ENCODE results near the gene GRAP2. TPM values are rescaled to one million over a fixed set of nuclear protein-coding genes. Genes with fewer than 3 reads are reported as not detected.

Gene GRAP2
- total RNA-seq, 1 donor from 2014 or later, result not detected

GRCh38 chr22:39979048-39979447, 78.2 kb downstream of the GRAP2 start:
- Histone ChIP-seq H3K9ac (no peak overlapping the region), H3K79me2 (ENCODE audit: low read depth) (no peaks in the 10 kb centered on the region), H3K27ac (no peak overlapping the region), H3K27me3 (no peaks in the 10 kb centered on the region), H3K9me3 (ENCODE audit: low read depth) (no peaks in the 10 kb centered on the region), H4K20me1 (ENCODE audit: low read depth) (no peaks in the 10 kb centered on the region), H2AFZ (replicated peaks) (no peak overlapping the region), H3K4me2 (no peak overlapping the region), H3K4me3 (no peak overlapping the region), H3K36me3 (no peaks in the 10 kb centered on the region), H3K4me1 (peaks cover under 1% of the 10 kb centered on the region), H3F3A (ENCODE audit: low read depth) (no peaks in the 10 kb centered on the region)
- no peaks in the 10 kb centered on the region for H3K36me3 Mint-ChIP-seq
- TF ChIP-seq EZH2 (IDR thresholded peaks at IDR 0.05) (no peak), EZH2phosphoT487 (IDR thresholded peaks at IDR 0.05) (no peak), CTCF (IDR thresholded peaks at IDR 0.05) (no peak)
- no peak overlapping the region for H3K27ac Mint-ChIP-seq
- peaks cover 9% of the 10 kb centered on the region for H3K27me3 Mint-ChIP-seq (ENCODE audit: insufficient read depth, low read depth)
- no peaks in the 10 kb centered on the region for H3K9me3 Mint-ChIP-seq
- DNase-seq (ENCODE audit: low spot score), result no peak
- peaks cover 14% of the 10 kb centered on the region for H3K4me1 Mint-ChIP-seq
- no peak overlapping the region for H3K4me3 Mint-ChIP-seq

- Mint-ChIP-seq H3K36me3 (no peaks in the 10 kb centered on the region), H3K27me3 (ENCODE audit: insufficient read depth, low read depth) (peaks cover 10% of the 10 kb centered on the region), H3K9me3 (no peaks in the 10 kb centered on the region), H3K4me1 (peaks cover 14% of the 10 kb centered on the region), H3K4me3 (no peak overlapping the region), H3K27ac (no peak overlapping the region)
- H3K4me2 ChIP-seq, result no peak overlapping the region
- no peaks in the 10 kb centered on the region for H3K9me3 ChIP-seq (ENCODE audit: low read depth)
- no peak for DNase-seq (ENCODE audit: low spot score)
- no peaks in the 10 kb centered on the region for H3F3A ChIP-seq (ENCODE audit: low read depth)
- no peaks in the 10 kb centered on the region for H4K20me1 ChIP-seq (ENCODE audit: low read depth)
- no peak for TF ChIP-seq CTCF (IDR thresholded peaks at IDR 0.05)
- no peak for TF ChIP-seq EZH2 (IDR thresholded peaks at IDR 0.05)
- TF ChIP-seq EZH2phosphoT487 (IDR thresholded peaks at IDR 0.05), result no peak
- no peak overlapping the region for H2AFZ ChIP-seq (replicated peaks)
- no peaks in the 10 kb centered on the region for H3K27me3 ChIP-seq
- H3K27ac ChIP-seq, result no peak overlapping the region
- H3K4me3 ChIP-seq, result no peak overlapping the region
- H3K36me3 ChIP-seq, result no peaks in the 10 kb centered on the region
- no peak overlapping the region for H3K9ac ChIP-seq
- no peaks in the 10 kb centered on the region for H3K4me1 ChIP-seq
- no peaks in the 10 kb centered on the region for H3K79me2 ChIP-seq (ENCODE audit: low read depth)
Measured at GRCh38 chr22:39979458-39979857, 78.6 kb downstream of the GRAP2 start.

GRCh38 chr22:39980596-39980995, 79.7 kb downstream of the GRAP2 start:
- DNase-seq (ENCODE audit: low spot score), result no peak
- H3K4me3 Mint-ChIP-seq, result no peak overlapping the region
- H3K27me3 Mint-ChIP-seq (ENCODE audit: insufficient read depth, low read depth), result peaks cover 10% of the 10 kb centered on the region

More at GRCh38 chr22:39980596-39980995, 79.7 kb downstream of the GRAP2 start:
- Histone ChIP-seq H3K9ac (no peak overlapping the region), H3K4me1 (no peaks in the 10 kb centered on the region), H3F3A (ENCODE audit: low read depth) (no peaks in the 10 kb centered on the region), H3K27me3 (peaks cover 4% of the 10 kb centered on the region), H3K4me3 (no peak overlapping the region), H4K20me1 (ENCODE audit: low read depth) (no peaks in the 10 kb centered on the region), H2AFZ (replicated peaks) (no peak overlapping the region), H3K27ac (no peak overlapping the region), H3K79me2 (ENCODE audit: low read depth) (no peaks in the 10 kb centered on the region), H3K36me3 (no peaks in the 10 kb centered on the region), H3K4me2 (no peak overlapping the region), H3K9me3 (ENCODE audit: low read depth) (no peaks in the 10 kb centered on the region)
- no peak overlapping the region for H3K27ac Mint-ChIP-seq
- no peak for TF ChIP-seq CTCF (IDR thresholded peaks at IDR 0.05)
- no peak for TF ChIP-seq EZH2phosphoT487 (IDR thresholded peaks at IDR 0.05)
- no peak for TF ChIP-seq EZH2 (IDR thresholded peaks at IDR 0.05)
- H3K9me3 Mint-ChIP-seq, result no peaks in the 10 kb centered on the region
- H3K36me3 Mint-ChIP-seq, result no peaks in the 10 kb centered on the region
- H3K4me1 Mint-ChIP-seq, result peaks cover 14% of the 10 kb centered on the region

All from neural progenitor cell (in vitro differentiated cells).